Measurements from ENCODE around the gene EYA2.

The EYA2 gene

DNA sequence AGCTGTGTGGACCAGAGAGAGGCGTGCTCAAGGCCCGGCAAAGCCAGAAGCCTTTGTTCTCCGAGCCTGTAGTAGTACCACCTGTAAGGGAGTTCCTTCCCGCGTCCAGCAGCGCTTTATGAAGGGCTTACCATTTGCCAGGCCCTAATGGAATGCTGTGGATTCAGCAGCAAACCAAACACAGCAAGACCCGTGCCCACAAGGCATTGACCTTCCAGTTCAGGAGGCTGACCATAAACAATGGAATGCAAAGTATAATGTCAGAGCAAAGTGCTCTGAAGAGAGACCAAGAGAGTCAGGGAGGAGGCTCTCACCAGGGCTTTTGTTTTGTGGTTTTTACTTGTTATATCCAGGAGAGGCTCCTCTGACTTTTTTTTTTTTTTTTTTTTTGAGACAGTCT, 252.0 kb downstream of the EYA2 start:
- no peak overlapping the region for H3K27ac ChIP-seq
- no peak for DNase-seq (ENCODE audit: low read depth, low spot score)
- H3K4me3 ChIP-seq, result no peak overlapping the region
- TF ChIP-seq FOXP2 (optimal IDR thresholded peaks at IDR 0.05; ENCODE audit: control extremely low read depth, extremely low read length, insufficient read depth), result no peak
- no peak for TF ChIP-seq POLR2AphosphoS5 (IDR thresholded peaks at IDR 0.05; ENCODE audit: borderline replicate concordance, low read depth, low read length)
- TF ChIP-seq EZH2 (IDR thresholded peaks at IDR 0.05), result no peak
- no peak overlapping the region for H3K9ac ChIP-seq (ENCODE audit: insufficient read length)
- H3K36me3 ChIP-seq (ENCODE audit: insufficient read depth, low read length), result no peaks in the 10 kb centered on the region
- H3K9me3 ChIP-seq (ENCODE audit: low read depth, low read length), result no peaks in the 10 kb centered on the region

DNA sequence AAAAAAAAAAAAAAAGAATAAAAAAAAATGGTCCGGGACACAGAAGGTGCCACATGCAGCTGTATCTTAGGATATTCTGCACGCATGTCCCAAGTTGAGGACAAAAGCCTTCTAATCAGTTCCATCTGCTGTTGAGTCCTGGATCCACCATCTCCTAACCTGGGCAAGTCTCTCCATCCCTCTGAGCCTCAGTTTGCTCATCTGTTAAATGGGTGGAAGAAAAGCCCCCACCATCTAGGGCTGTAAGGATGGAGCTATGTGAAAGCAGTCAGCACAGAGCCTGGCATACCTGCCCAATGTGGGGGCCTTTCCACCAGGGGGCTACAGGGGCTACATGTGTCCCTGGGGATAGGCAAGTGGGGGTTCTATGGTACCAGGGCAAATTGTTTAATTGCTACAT, 253.4 kb downstream of the EYA2 start:
- no peaks in the 10 kb centered on the region for H3K9me3 ChIP-seq (ENCODE audit: low read depth, low read length)
- H3K27ac ChIP-seq, result no peak overlapping the region
- no peak for DNase-seq (ENCODE audit: low read depth, low spot score)
- no peak for TF ChIP-seq EZH2 (IDR thresholded peaks at IDR 0.05)
- no peak for TF ChIP-seq FOXP2 (optimal IDR thresholded peaks at IDR 0.05; ENCODE audit: control extremely low read depth, extremely low read length, insufficient read depth)
- no peak for TF ChIP-seq POLR2AphosphoS5 (IDR thresholded peaks at IDR 0.05; ENCODE audit: borderline replicate concordance, low read depth, low read length)
- H3K4me3 ChIP-seq, result no peak overlapping the region
- H3K36me3 ChIP-seq (ENCODE audit: insufficient read depth, low read length), result no peaks in the 10 kb centered on the region
- no peak overlapping the region for H3K9ac ChIP-seq (ENCODE audit: insufficient read length)

DNA sequence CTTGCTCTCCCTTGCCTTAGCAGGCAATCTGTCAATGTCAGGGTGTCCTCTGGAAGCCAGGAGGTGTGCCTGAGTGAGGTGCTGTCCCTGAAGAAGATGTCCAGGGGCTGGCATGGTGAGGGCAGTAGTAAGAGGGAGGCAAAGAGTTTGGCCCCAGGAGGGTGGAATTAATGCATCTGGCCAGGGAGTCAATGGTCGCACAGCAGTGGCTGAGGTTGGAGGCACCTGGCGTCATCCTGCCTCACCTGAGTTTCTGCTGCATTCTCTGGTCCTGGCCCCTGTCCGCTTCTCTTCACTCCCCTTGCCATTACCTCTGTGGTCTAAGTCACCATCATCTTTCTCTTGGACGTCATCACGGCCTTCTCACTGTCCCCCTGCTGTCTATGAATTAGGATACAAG, 255.3 kb downstream of the EYA2 start:
- H3K9ac ChIP-seq (ENCODE audit: insufficient read length), result no peak overlapping the region
- H3K4me3 ChIP-seq, result no peak overlapping the region
- no peaks in the 10 kb centered on the region for H3K9me3 ChIP-seq (ENCODE audit: low read depth, low read length)
- H3K36me3 ChIP-seq (ENCODE audit: insufficient read depth, low read length), result no peaks in the 10 kb centered on the region
- TF ChIP-seq FOXP2 (optimal IDR thresholded peaks at IDR 0.05; ENCODE audit: control extremely low read depth, extremely low read length, insufficient read depth) (no peak), POLR2AphosphoS5 (IDR thresholded peaks at IDR 0.05; ENCODE audit: borderline replicate concordance, low read depth, low read length) (no peak), EZH2 (IDR thresholded peaks at IDR 0.05) (no peak)
- no peak overlapping the region for H3K27ac ChIP-seq
- no peak for DNase-seq (ENCODE audit: low read depth, low spot score)

DNA sequence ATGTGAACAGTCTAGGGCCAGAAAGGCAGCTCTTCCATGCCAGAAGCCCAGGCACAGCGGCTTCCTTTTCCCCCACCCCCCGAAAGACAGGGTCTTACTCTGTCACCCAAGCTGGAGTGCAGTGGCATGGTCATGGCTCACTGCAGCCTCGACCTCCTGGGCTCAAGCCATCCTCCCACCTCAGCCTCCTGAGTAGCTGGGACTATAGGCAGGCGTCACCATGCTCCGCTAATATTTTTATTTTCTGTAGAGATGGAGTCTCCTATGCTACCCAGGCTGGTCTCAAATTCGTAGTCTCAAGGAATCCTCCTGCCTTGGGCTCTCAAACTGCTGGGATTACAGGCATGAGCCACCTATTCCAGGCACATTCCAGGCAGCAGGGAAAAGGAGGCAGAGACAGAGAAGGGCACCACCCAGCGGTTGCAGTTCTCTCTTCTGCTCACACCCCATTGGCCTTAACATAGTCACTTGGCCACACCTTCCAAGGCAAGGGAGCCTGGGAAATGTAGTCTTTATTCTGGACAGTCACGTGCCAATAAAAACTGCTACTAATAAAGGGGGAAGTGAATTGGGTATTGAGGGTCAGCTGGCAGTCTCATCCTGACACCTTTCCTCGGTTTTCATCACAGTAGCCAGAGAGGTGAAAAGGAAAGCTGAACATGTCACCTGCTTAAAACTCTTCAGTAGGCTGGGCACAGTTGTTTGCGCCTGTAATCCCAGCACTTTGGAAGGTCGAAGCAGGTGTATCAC, 255.9 kb downstream of the EYA2 start:
- peak; percentile 14 for DNase-seq (ENCODE audit: low read depth, low spot score)
- H3K4me3 ChIP-seq, result no peak overlapping the region

DNA sequence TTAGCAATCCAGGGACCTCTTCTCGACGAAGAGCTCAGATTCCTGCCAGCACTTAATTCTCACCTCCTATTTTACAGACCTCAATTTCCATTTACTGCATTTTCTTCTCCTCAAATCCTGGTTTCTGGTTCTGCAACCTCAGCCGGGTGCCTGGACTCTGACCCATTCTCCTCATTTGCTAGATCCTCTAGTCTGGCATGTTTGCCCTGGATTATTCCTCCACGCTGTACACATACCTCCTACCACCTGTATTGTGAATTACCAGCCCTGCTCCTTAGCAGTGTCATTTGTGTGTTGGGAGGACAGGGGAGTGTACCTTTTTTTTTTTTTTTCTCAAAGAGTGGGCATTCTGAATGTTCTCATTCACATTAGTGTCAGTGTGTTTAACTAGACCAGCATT, 257.4 kb downstream of the EYA2 start:
- no peaks in the 10 kb centered on the region for H3K9me3 ChIP-seq (ENCODE audit: low read depth, low read length)
- H3K4me3 ChIP-seq, result no peak overlapping the region
- H3K9ac ChIP-seq (ENCODE audit: insufficient read length), result no peak overlapping the region
- DNase-seq (ENCODE audit: low read depth, low spot score), result no peak
- H3K27ac ChIP-seq, result no peak overlapping the region
- TF ChIP-seq POLR2AphosphoS5 (IDR thresholded peaks at IDR 0.05; ENCODE audit: borderline replicate concordance, low read depth, low read length) (no peak), EZH2 (IDR thresholded peaks at IDR 0.05) (no peak), FOXP2 (optimal IDR thresholded peaks at IDR 0.05; ENCODE audit: control extremely low read depth, extremely low read length, insufficient read depth) (no peak)
- no peaks in the 10 kb centered on the region for H3K36me3 ChIP-seq (ENCODE audit: insufficient read depth, low read length)

More for the DNA sequence above, 255.9 kb downstream of the EYA2 start:
- Histone ChIP-seq H3K27ac (no peak overlapping the region), H3K36me3 (ENCODE audit: insufficient read depth, low read length) (no peaks in the 10 kb centered on the region), H3K9ac (ENCODE audit: insufficient read length) (no peak overlapping the region), H3K9me3 (ENCODE audit: low read depth, low read length) (no peaks in the 10 kb centered on the region)
- no peak for TF ChIP-seq EZH2 (IDR thresholded peaks at IDR 0.05)
- no peak for TF ChIP-seq POLR2AphosphoS5 (IDR thresholded peaks at IDR 0.05; ENCODE audit: borderline replicate concordance, low read depth, low read length)
- no peak for TF ChIP-seq FOXP2 (optimal IDR thresholded peaks at IDR 0.05; ENCODE audit: control extremely low read depth, extremely low read length, insufficient read depth)

DNA sequence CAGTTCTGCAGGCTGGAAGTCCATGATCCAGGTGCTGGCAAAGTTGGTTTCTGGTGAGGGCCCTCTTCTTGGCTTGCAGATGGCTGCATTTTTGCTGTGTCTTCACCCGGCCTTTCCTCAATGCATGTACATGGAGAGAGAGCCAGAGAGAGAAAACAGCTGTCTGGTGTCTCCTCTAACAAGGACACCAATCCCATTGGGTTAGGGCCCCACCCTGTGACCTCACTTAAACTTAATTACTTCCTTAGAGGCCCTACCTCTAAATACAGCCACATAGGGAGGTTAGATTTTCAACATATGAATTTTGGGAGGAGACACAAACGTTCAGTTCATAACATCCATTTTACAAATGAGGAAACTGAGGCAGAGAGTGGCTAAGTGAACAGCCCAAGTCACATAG, 259.4 kb downstream of the EYA2 start:
- TF ChIP-seq EZH2 (IDR thresholded peaks at IDR 0.05), result no peak
- Histone ChIP-seq H3K9ac (ENCODE audit: insufficient read length) (no peak overlapping the region), H3K9me3 (ENCODE audit: low read depth, low read length) (no peaks in the 10 kb centered on the region), H3K36me3 (ENCODE audit: insufficient read depth, low read length) (no peaks in the 10 kb centered on the region), H3K27ac (no peak overlapping the region), H3K4me3 (no peak overlapping the region)
- DNase-seq (ENCODE audit: low read depth, low spot score), result no peak

DNA sequence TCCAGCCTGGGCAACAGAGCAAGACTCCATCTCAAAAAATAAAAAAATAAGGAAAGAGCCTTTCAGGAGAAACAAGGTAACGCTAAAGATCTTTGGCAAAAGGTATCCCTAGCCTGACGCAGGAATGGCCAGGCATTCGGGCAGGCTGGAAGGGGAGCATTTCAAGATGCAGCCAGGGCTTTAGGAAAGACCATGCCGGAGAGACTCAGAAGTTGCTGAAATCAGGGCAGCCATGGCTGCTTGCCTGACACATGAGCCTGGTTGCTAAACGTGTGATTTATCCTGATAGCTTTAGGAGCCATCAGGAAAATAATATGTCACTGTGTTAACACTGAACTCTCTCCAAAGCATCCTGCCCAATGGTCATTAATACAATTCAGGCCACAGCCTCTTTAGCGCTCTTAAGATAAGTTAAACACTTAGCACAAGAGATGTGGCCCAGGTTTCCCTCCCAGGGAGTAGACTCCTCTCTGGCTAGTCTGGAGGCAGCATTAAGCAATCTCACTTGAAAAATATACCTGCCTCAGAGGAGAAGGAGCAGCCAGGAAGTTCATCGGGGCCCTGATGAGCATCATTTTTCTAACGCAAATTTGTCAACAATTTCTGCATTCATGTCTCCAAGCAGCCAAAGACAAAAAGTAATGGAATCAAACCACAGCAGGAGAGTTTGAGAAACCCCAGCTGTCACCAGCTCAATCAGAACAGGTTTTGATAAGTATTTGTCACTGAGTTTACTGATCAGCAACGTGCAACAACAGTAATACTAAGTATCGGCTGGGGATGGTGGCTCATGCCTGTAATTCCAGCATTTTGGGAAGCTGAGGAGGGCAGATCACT, 261.9 kb downstream of the EYA2 start:
- no peak overlapping the region for H3K27ac ChIP-seq
- H3K9me3 ChIP-seq (ENCODE audit: low read depth, low read length), result no peaks in the 10 kb centered on the region
- no peak for DNase-seq (ENCODE audit: low read depth, low spot score)
- no peak overlapping the region for H3K4me3 ChIP-seq
- H3K9ac ChIP-seq (ENCODE audit: insufficient read length), result no peak overlapping the region
- no peaks in the 10 kb centered on the region for H3K36me3 ChIP-seq (ENCODE audit: insufficient read depth, low read length)
- TF ChIP-seq FOXP2 (optimal IDR thresholded peaks at IDR 0.05; ENCODE audit: control extremely low read depth, extremely low read length, insufficient read depth) (no peak), EZH2 (IDR thresholded peaks at IDR 0.05) (no peak), POLR2AphosphoS5 (IDR thresholded peaks at IDR 0.05; ENCODE audit: borderline replicate concordance, low read depth, low read length) (no peak)

DNA sequence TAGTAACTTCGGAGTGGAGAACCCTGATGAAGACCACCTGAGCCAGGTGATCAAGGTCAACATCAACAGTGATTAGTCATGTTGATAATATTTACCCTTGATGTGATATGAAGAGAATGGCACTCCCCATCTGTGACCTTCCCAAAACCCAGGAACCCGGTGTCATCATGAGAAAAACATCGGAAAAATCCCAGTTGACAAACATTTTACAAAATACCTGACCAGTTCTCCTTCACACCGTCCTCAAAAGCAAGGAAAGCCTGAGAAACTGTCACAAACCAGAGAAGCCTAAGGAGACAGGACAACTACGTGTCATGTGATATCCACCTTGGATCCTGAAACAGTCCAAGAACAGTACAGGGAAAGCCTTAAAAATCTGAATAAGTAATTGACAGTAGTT, 264.5 kb downstream of the EYA2 start:
- Histone ChIP-seq H3K4me3 (no peak overlapping the region), H3K36me3 (ENCODE audit: insufficient read depth, low read length) (no peaks in the 10 kb centered on the region), H3K27ac (no peak overlapping the region), H3K9me3 (ENCODE audit: low read depth, low read length) (no peaks in the 10 kb centered on the region), H3K9ac (ENCODE audit: insufficient read length) (no peak overlapping the region)
- no peak for DNase-seq (ENCODE audit: low read depth, low spot score)
- TF ChIP-seq FOXP2 (optimal IDR thresholded peaks at IDR 0.05; ENCODE audit: control extremely low read depth, extremely low read length, insufficient read depth) (no peak), EZH2 (IDR thresholded peaks at IDR 0.05) (no peak), POLR2AphosphoS5 (IDR thresholded peaks at IDR 0.05; ENCODE audit: borderline replicate concordance, low read depth, low read length) (no peak)

Measured in SK-N-MC (cell line).